HG03565 (cell line): ENCODE measurements around the gene DYNC1H1.
"Not testable (repeated sequence)": the region's sequence is repeated elsewhere in the genome, so short reads cannot be mapped to it uniquely, and the experiment has no call there.

Experiments used
- ATAC-seq: cut with Tn5 transposase; IDR thresholded peaks from one replicate; pipeline ENCODE4 v1.9.1; 2021; ENCODE audit warnings: mild to moderate bottlenecking, moderate library complexity; ENCODE audit not compliant: unreplicated experiment

DYNC1H1 gene

DNA sequence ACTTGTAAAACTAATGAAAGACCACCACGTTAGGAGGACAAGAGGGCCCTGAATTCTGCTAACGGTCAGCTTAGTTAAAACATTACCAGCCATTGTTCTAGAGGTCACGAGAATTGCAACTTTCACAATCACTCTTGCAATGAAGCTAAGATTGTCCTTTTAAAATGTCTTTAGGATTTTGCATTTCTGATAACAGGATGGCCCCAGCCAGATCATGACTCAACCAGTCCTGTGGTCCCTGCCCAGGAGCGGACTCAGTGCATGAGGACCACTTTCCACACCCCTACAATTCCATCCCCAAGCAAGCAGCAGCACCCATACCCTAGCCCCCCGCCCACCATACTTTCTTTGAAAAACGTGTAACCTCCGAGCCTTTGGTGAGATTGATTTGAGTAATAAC lies 93.8 kb downstream of the DYNC1H1 start:
- ATAC-seq, result no peak

GRCh38 chr14:102058961-102059360 lies 94.6 kb downstream of the DYNC1H1 start:
- no peak for ATAC-seq

DNA sequence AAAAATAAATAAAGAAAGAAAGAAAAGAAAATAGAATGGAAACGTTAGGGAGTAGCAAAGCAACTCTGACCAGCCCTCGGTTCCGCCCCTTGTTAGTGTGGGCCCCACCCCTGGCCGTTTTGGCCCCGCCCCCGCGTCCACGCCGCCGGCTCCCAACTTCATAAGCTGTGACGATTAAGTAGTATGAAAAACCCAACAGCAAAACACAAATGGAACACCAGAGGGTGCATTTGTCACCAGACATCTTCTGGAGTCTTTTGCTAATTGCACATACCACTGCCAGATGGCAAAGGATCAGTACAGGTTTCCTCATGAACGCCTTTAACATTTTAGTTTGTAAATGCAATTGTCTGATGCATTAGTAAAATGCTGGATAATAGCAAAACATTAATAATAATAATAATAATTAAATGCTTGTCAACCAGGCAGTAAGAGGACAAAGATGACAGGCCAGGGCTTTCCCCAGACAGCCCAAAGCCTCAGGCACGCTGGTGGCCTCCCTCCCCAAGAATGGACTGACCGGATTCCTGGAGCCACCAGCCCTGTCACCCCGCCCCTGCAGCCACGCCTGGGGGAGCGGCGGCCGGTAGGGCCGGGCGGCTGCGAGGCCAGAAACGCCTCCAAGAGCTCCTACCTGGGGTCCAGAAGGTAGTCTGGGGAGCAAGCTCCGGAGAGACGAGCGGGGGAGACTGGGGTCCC lies 98.9 kb downstream of the DYNC1H1 start:
- ATAC-seq, result no peak

DNA sequence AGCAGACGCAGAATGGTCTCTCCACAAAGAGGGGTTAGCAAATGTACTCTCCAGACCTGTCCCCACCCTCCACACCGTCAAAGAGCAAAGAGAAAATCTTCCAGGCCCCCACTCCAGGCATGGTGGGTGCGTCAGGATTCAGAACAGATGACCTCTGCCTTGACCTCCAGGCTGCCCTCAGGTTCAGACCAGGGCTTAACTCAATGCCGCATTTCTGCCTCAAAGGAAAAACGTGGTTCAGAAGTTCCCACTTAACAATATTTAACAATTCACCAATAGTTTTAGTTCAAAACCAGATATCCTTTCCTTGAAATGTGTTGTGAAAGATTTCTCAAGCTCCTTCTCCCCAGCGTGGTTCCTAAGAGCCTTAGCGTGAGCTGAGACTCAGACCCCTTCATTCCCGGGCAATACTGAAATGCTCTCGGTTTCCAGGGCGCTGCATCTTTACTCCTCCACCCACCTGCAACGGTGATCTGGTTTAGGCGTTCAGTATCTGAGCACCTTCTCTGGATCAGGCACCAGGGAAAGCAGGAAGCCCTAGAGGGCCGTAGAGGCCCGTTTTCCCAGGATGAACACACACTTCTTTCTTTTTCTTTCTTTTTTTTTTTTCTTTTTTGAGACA lies 99.5 kb downstream of the DYNC1H1 start:
- ATAC-seq, result no peak

DNA sequence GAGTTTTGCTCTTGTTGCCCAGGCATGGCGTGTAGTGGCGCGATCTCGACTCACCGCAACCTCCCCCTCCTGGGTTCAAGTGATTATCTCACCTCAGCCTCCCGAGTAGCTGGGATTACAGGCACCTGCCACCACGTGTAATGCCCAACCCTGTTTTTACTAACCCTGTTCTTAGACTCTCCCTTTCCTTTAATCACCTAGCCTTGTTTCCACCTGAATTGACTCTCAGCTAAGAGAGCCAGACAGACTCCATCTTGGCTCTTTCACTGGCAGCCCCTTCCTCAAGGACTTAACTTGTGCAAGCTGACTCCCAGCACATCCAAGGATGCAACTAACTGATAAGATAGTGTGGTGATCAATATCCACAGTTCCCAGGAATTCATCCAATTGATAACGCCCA lies 100.2 kb downstream of the DYNC1H1 start:
- ATAC-seq, result not testable (repeated sequence)

GRCh38 chr14:102066041-102066451 lies 101.7 kb downstream of the DYNC1H1 start:
- ATAC-seq, result no peak

DNA sequence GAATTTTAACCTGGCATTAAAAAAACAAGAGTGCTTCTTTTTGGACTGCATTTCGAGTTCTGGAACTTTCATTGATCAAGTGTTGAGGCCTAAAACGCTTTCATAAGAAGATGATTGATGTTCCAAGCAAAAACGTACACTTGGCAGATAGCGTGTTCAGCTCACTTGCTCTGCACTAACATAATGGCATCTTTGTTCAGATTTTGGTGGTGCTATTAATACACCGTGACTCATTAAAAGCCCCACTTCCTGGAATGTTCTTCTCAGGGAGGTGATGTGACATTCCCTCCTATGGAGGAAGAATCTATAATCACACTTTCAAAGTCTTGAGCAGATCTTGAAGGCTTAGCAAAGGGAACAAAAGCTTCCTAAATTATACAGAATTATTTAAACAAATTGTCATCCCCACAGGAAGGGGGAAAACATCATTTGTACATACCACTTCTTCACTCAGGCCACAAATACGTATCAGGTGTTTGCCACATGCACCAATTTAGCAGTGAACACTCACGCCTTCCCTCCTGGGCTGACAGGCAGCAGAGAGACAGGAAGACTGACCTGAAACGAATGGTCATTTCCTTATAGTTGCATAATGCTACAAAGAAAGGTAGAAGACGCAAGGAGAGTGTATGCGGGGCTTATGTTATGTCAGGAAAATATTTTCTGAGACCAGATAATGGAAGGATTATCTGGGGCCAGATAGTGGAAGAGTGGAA lies 107.1 kb downstream of the DYNC1H1 start:
- no peak for ATAC-seq

DNA sequence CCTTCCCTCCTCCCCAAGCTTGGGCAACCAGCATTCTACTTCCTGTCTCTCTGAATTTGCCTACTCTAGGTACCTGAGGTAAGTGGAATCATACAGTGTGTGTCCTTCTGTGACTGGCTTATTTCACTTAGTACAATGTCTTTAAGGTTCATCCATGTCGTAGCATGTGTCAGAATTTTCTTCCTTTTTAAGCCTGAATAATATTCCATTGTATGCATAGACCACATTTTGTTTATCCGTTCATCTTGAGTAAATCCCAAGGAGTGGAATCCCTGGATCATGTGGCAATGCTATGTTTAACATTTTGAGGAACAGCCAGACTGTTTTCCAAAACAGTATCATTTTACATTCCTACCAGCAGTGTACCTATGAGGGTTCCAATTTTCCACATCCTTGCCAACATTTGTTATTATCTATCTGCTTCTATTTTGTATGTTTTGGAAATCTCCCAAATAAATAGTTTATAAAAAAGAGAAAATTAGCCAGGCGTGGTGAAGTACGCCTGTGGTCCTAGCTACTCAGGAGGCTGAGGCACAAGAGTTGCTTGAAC lies 110.1 kb downstream of the DYNC1H1 start:
- no peak for ATAC-seq

DNA sequence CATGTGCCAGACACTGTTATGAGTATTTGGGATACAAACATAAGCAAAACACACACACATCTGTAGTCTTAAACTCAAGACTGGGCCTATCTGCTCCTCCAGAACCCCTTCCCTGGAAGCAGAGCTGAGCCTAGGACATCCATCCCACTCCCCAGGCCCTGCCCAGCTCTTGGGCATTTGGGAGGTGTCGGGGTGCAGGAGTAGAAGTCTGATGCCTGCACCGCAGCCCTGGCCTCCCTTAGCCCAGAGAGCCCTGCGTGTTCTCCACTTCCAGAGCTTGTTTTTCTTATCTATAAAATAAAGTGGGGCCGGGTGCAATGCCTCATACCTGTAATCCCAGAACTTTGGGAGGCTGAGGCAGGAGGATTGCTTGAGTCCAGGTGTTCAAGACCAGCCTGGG lies 110.8 kb downstream of the DYNC1H1 start:
- ATAC-seq, result no peak

DNA sequence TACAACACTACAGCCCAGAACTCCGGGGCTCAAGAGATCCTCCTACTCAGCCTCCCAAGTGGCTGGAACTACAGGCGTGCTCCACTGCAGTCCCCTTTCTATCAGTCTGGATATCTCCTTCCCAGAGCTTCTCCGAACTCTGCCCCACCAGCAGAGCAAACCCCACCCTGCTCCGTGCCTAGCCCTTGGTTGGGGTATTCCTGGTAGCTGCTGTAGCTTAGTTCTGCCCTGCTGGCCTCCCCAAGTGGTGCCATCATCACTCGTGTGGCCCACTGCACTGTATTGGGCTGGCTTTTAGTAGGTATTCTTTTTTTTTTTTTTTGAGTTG lies 113.0 kb downstream of the DYNC1H1 start:
- ATAC-seq, result no peak

- ATAC-seq, result not testable (repeated sequence)
Observed at GRCh38 chr14:102078361-102078791, 114.0 kb downstream of the DYNC1H1 start.

GRCh38 chr14:102078831-102079699 lies 114.7 kb downstream of the DYNC1H1 start:
- ATAC-seq, result no peak

GRCh38 chr14:102079700-102079979 lies 115.3 kb downstream of the DYNC1H1 start:
- no peak for ATAC-seq

DNA sequence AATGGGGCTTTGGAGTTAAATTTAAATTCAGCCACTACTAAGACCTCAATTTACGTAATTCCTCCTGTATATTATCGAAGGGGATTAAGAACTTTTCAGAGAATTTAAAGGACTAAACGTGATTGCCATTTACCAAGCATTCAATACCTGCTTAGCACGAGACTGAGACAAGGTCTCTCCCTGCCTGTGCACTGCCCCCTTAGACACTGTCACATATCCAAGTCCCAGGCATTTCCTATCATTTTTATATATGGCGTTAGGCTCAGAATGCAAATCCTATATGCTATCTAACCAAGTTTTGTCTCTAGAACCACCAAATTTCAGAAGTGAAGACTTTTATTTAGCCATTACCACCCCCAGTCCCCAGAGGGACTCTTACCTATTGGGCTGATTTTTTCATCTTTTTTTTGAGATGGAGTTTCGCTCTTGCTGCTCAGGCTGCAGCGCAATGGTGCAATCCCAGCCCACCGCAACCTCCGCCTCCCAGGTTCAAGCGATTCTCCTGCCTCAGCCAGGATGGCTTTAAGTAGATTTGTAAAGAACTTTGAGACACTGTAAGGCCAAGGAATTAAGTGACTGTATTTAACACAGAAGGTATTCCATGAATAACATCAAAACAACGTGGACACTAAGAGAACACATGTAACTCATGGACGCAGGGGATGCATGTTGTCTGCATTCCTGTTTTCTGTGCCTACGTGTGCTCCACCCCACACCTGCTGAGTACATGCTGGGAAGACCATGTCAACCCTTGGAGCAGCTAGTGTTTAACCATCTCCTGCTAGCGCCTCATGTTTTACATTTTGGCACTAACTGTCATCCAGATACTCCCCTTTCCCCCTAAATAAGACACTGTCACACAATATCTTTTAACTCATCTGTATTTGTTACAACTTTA lies 116.1 kb downstream of the DYNC1H1 start:
- ATAC-seq, result no peak

DNA sequence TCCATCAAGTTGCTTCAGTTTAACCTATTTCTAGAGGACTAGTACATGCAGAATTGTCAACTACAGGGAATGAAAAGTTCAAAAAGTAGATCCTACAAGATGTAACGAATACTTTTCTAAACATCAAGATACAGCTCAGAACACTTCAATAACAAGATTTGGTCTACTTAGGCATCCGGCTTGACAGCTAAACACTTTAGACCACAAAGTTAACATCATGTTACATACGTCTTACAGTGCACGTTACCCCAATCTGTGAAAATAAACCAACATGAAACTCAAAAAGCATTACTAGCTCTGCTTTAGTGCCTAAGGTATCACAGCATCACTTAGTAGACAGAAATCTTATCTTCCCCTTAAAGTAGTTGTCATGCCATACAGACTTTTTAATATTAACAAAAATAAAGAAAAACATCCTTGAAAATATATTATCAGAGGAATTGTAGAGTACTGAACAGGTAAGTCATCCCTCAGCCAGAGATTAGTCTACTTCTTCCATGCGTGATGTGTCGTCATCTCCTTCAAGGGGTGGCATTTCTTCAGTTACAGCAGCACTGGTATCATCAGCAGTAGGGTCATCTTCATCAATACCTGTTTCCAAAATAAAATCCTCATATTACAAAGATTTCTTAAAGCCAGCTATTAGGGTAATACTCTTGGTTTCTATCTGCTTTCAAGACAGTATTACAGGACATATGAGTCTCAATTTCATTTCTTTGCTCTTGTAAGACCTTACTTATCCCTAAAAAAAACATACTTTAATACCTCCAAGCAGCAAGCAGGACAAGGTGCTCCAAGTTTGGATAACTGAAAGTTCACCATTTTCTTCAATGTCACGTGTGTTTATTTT lies 117.1 kb downstream of the DYNC1H1 start:
- ATAC-seq, result no peak

- not testable (repeated sequence) for ATAC-seq
Observed at GRCh38 chr14:102084522-102084921, 120.1 kb downstream of the DYNC1H1 start.

GRCh38 chr14:102084931-102085330 lies 120.6 kb downstream of the DYNC1H1 start:
- no peak for ATAC-seq

DNA sequence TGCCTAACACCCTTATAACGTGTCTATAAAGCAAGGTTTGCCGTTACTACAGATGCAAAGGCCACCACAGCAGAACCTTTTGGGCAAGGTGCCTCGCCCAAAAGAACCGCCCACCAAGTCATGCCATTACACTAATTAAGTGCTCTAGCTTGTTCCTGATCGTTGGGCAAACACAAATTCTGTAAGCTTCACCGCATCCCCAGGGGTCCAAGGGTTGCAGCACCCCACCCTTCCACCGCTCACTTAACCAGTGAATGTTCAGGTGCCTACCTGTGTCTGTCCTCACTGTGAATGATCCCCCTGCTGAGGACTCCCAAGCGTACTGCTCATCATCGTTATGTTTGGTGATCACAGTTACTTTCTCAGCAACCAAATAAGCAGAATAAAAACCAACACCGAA lies 121.1 kb downstream of the DYNC1H1 start:
- ATAC-seq, result no peak
